GM23248 (cell line): ENCODE results near the gene C1orf167.

Experiments
- EZH2 ChIP-seq: fragments of 200-600 bp; sonication (generic); IDR thresholded peaks from 2 replicates; pipeline ENCODE4 v1.6.1; 2018; ENCODE audit warnings: antibody characterized with exemption, mild to moderate bottlenecking; ENCODE audit not compliant: insufficient read depth, poor library complexity, severe bottlenecking
- EZH2phosphoT487 ChIP-seq: fragments of 200-600 bp; sonication (generic); IDR thresholded peaks from 2 replicates; pipeline ENCODE4 v1.6.1; 2018; ENCODE audit warnings: antibody characterized with exemption, moderate library complexity, mild to moderate bottlenecking, low read depth; ENCODE audit not compliant: insufficient read depth

DNA sequence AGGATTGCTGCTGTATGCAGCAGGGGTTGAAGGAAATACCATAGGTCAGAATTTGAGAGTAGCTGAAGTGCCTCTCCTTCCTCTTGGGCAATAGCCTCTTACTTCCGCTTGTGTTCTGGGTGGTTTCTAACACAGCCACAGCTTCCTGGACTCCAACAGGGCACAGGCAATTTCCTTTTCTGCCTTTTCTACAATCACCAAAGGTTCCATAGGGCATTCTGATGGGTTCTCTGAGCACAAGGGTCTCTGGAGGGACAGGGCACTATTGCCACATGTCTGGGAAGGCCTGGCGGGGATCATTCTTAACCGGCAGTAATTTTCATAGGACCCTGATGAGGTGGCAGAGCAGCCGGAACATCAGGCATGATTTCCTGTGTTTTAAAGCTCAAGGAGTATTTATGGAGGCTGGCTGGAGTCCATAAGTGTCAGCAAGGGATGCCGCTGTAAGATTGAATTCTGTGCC is 31.5 kb upstream of the C1orf167 start:
- TF ChIP-seq EZH2: no peak
- TF ChIP-seq EZH2phosphoT487: no peak
